C4-2B (cell line): ENCODE results near the gene LRIG2.
"Not testable (repeated sequence)": the region's sequence is repeated elsewhere in the genome, so short reads cannot be mapped to it uniquely, and the experiment has no call there.

Experiments
- ZFX ChIP-seq: fragments of 450-650 bp; IDR thresholded peaks from 2 replicates; pipeline ENCODE4 v1.6.1; 2017
- TF ChIP-seq, protein P1 (sequence below): fragments of 450-650 bp; conservative IDR thresholded peaks from 2 replicates; pipeline ENCODE4 v1.5.1; 2017; ENCODE audit warnings: mild to moderate bottlenecking

DNA sequence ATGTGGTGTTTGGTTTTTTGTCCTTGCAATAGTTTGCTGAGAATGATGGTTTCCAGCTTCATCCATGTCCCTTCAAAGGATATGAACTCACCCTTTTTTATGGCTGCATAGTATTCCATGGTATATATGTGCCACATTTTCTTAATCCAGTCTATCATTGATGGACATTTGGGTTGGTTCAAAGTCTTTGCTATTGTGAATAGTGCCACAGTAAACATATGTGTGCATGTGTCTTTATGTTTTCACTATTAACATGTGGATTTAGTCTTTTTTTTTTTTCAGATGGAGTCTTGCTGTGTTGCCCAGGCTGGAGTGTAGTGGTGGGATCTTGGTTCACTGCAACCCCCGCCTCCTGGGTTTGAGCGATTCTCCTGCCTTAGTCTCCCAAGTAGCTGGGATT lies 5.0 kb downstream of the LRIG2 start:
- TF ChIP-seq, protein P1, sequence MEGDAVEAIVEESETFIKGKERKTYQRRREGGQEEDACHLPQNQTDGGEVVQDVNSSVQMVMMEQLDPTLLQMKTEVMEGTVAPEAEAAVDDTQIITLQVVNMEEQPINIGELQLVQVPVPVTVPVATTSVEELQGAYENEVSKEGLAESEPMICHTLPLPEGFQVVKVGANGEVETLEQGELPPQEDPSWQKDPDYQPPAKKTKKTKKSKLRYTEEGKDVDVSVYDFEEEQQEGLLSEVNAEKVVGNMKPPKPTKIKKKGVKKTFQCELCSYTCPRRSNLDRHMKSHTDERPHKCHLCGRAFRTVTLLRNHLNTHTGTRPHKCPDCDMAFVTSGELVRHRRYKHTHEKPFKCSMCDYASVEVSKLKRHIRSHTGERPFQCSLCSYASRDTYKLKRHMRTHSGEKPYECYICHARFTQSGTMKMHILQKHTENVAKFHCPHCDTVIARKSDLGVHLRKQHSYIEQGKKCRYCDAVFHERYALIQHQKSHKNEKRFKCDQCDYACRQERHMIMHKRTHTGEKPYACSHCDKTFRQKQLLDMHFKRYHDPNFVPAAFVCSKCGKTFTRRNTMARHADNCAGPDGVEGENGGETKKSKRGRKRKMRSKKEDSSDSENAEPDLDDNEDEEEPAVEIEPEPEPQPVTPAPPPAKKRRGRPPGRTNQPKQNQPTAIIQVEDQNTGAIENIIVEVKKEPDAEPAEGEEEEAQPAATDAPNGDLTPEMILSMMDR, result not testable (repeated sequence)
- TF ChIP-seq ZFX, result not testable (repeated sequence)
